Activated CD4-positive, CD25-positive, alpha-beta regulatory T cell (primary cell): Measurements from ENCODE around the gene MOK.

Source experiments
- DNase-seq, 4 experiments: peaks; one replicate each; lab custom pipeline; 2025; lab: John Stamatoyannopoulos, UW

The MOK gene

DNA sequence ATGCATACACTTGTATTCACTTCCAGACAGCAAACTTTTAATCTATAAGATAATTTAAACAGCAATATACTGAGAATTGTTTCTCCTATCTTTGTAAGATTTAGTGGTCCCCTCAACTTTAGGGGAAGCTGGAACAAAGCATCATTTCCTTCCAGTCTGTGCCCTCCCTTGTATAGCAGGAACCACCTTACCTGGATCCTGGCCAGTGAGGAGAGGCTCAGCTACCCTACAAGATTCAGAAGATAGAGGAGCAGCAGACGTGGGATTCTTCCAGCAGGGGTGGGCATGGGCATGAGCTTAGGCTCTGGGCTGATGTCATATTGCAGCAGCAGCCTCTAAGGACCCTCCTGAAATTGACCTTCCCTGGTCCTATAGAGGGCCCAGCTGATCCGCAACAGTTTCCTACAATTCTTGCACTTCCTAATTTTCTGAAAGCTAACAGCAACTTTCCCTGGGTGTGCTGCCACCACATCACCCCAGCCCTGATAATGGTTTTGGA lies 21.3 kb downstream of the MOK start:
- no peak for DNase-seq

DNA sequence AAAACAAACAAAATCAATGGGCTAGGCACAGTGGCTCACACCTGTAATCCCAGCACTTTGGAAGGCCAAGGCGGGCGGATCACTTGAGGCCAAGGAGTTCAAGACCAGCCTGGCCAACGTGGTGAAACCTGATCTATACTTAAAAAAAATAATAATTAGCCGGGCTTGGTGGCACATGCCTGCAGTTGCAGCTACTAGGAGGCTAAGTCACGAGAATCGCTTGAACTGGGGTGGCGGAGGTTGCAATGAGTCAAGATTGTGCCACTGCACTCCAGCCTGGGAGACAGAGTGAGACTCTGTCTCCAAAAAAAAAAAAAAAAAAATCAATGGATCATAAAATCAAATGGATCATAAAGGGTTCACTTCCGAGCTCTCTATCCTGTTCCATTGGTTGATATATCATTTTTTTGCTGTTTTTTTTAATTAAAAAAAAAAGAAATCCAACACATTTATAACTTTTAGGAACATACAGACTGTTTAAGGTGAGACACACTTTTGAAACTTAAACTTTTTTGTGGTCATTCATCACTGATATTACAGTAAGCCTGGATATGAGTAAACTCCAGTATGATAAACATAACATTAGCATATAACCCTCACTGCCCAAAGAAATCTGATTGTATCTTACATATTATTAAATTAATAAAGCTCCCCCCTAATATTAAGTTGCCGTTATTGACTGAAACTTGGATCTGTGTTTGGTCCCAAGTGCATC lies 22.1 kb downstream of the MOK start:
- DNase-seq, result no peak

DNA sequence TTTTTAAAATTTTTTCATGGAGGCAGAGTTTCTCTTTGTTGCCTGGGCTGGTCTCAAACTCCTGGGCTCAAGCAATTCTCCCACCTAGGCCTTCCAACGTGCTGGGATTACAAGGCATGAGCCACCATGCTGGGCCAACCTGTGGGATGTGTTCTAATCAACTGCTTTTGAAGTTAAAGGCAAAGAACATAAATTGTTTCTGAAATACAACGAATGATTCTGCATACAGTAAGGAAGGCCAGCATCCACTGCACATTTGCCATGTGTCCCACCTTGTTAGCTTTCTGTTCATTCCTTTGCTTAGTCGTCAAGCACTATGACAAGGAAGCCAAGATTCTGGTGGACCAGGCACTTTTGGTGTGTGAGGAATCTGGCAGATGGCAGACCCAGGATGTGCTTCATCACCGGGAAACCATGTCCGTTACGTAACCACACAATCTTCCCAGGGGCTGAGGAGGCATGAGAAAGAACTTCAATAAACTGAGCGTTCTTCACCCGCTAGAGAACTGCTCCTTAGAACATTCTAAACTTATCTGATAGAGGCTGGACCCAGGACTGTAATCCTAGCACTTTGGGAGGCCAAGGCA lies 24.5 kb downstream of the MOK start:
- no peak for DNase-seq

DNA sequence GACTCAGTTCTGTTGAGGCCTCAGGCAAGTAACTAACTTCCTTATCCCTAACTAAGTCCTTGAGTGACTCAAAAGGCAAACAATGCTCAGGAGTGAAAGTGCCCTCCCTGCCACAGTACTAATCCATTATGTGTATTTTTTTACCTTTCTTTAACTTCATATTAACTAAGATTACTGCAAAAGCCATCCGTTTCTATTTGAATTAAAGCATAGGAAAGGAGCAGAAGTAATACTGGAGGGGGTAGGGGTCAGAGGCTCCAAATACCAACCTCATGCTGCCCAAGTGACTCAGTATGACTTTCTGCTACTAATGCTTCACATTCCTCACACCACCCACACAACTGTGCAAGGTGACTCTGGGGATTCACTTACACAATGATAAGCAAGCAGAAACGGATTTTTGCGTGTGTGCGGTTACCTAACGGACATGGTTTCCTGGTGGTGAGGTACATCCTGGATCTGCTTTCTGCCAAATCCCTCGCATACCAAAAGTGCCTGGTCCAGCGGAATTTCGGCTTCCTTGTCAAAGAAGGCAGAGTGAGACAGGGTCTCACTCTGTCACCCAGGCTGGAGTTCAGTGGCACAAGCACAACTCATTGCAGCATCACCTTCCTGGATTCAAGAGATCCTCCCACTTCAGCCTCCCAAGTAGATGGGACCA lies 25.1 kb downstream of the MOK start:
- DNase-seq, result no peak

DNA sequence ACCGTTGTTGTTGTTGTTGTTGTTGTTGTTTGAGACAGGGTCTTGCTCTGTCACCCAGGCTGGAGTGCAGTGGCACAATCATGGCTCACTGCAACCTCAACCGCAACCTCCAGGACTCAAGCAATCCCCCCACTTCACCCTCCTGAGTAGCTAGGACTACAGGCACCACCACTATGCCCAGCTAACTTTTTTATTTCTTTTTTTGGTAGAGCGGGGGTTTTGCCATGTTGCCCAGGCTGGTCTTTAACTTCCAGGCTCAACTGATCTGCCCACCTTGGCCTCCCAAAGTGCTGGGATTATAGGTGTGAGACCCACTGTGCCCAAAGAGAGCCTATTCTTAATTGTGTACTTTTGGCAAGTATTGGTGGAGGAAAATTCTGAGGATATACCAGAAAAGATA lies 25.7 kb downstream of the MOK start:
- no peak for DNase-seq

DNA sequence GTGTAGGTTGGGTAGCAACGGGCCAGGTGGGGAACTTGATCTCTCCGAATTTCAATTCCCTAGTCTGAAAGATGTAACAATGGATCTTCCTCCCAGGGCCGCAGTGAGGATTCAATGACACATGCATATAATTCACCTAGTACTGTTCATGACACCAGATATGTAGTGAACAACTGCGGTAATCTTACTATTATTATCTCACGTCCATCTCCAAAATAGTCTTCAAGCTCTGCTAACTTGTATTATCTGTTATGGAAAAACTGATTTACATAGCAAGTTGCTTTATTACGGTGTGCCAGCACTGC lies 26.4 kb downstream of the MOK start:
- DNase-seq, result no peak

DNA sequence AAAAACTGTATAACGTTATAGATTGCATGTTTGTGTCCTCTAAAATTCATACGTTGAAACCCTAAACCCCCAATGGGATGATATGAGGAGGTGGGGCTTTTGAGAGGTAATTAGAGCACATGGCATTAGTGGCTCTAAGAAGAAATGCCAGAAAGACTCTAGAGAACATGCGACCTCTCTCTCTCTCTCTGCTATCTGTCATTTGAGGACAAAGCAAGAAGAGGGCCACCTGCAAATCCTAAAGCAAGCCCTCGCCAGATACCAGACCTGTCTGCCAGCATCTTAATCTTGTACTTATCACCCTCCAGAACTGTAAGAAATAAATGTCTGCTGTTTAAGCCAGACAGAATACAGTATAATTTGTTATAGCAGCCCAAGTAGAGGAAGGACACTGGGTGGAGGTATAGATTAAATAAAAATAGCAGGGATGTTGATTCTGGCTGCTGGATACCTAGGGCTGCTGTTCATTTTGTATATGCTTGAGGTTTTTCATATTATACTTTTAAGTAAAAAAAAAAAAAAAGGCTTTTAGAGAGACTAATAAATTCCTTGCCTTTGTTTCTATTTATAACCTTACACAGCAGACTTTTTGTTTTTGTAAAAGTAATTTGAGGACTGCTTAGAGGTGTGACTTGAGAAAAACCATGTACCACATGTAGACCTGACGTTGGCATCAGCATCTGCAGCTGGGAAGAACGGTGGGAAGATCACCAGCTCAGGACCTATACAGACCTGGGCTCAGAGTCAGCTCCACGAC lies 26.9 kb downstream of the MOK start:
- DNase-seq, result no peak

DNA sequence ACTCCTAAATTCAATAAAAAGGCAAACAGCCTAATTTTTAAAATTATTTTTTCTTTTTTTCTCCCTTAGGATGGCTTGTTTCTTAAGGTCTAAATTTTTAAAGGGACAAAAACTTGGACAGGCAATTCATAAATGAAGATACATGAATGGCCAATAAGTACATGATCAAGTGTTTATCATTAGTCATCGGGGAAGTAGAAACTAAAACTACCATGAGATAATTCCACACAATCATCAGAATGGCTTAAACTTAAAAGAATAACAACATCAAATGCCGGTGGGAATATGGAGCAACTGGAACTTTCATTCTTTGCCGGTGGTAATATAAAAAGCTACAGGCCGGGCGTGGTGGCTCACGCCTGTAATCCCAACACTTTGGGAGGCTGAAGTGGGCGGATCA lies 29.1 kb downstream of the MOK start:
- DNase-seq, result no peak

DNA sequence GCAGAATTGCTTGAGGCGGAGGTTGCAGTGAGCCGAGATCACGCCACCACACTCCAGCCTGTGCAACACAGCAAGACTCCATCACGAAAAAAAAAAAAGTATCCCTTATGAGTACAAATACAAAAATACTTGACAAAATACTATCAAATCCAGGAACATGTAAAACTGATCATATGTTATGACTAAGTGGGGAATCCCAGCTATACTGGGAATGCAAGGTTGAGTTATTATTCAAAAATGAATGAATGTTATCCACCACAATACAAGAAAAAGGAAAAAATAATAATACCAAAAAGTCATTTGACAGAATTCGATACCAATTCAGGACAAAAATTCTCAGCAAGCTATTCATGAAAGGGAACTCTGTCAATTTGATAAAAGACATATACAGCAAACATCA lies 32.6 kb downstream of the MOK start:
- DNase-seq, result no peak

DNA sequence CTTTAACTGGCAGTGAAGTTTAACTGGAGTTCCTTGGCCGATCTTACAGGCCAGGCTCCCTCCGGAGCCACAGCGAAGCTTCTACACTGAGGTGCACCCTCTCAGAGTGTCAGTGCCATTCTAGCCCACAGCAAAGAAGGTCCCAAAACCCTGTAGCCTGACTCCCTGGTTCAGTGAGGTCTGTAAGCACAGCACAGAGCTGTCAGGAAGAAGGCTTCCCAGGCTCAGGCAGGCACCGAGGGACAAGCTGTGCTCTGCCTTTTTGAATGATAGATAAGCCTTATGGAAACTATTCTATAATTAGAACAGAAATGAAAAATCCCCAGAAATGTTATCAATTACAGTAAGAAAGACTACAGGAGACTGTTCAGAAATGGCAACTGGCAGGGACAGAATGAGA lies 40.2 kb downstream of the MOK start:
- DNase-seq, result no peak

DNA sequence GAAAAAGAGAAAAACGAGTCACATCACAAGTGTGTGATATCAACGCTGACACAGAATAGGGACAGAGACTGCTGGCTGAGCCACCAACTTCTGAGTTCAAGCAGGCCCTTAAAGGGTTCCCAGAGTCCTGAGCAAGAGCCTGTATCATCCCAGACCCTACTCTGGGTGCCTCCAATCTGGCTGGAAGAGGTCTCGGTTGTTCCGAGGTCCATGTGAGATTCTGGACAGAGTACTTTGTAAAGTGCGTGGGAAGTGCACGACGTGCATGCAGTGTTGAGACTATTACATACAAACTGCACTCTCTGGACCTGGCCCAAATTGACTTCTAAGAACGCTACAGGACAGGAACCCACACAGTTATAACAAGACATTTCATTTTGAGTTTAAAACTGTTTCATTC lies 40.6 kb downstream of the MOK start:
- no peak for DNase-seq

DNA sequence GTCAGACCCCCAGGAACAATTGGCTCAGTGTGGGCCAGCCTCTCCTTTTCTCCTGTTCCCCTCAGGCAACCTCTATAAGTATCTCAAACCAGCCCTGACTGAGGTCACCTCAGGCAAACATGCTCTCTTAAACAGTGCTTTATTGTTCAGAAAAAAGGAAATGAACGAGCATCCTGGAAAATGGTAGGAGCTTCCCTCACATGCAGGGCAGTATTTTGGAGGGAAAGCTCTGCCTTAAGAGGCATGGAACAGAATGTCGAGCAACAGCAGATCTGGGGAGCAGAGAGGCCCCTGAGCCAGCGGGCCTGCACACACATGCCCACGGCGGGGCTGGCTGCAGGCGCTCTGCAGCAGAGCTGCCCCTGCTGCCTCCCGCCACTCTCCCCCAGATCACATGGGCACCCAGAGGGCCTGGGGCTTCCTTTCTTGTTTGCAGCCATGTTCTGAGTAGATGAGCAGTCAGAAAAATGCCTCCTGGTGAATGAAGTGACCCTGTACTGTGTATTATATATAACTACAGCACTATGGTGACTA lies 42.0 kb downstream of the MOK start:
- no peak for DNase-seq

DNA sequence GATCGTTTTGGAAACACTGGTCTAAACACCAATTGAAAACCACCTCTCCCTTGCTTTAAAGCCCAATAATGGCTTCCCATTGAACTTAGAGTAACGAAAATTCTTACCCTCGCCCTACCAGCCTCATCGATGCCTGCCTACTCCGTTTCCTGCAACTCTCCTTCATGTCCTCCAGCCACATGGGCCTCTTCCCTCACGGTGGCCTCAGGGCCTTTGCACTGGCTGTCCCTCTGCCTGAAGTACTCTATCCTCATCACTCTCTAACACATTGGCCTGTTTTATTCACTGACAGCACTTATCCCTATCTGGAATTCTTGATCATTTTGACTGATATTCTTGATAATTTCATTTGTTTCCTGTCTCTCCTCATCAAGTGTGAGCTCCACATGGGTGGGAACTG lies 46.8 kb downstream of the MOK start:
- DNase-seq, result no peak

DNA sequence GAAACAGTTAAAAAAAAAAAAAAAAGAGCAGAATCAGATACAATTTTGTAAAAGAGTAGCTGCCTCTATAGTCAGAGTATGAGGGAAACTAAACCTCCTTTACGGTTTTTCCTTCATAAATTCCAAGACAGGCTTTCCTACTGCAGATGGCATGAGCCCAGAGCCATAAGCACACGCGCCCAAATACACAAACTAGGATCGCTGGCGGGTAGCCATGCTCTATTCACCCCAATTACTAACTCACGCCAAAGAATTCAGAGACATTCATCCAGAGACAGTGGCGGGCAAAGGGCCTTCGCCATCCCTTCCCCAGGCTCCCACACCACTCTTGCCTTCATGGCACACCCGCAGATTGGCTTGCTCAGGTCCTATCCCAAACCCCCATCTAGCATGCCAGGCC lies 48.2 kb downstream of the MOK start:
- DNase-seq, result no peak

DNA sequence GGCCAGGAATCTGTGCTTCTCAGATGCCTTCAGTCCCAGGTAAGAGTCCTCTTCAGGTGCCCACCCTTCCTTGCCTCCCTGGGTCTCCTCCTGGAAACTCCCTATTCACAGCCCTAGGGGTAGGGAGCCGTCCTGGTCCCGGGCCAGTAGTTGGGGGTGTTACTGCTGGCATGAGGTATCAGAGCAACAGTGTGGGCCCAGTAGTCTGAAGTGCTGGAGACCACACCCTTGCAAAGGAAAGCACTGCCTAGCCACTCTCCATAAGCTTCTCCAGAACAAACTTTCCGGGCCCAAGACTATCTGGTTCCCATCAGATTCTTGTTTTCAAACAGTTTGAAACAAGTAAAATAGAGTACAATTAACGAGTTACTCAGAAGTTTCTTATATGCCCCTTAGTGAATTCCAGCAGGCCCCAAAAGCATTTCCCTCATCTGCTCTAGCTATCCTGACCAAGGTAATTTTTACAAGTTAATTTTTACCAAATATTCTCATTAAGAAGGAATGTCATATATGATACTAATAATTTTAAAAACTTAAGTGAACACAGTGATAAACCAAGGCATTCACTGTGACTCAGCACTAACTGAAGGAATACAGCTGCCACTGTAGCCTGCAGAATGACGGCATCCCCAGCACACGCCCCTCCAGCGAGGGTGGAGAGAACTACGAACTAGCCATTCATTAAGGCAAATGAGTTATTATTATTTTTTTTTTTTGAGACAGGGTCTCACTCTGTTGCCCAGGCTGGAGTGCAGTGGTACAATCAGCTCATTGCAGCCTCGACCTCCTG lies 49.4 kb downstream of the MOK start:
- no peak for DNase-seq

DNA sequence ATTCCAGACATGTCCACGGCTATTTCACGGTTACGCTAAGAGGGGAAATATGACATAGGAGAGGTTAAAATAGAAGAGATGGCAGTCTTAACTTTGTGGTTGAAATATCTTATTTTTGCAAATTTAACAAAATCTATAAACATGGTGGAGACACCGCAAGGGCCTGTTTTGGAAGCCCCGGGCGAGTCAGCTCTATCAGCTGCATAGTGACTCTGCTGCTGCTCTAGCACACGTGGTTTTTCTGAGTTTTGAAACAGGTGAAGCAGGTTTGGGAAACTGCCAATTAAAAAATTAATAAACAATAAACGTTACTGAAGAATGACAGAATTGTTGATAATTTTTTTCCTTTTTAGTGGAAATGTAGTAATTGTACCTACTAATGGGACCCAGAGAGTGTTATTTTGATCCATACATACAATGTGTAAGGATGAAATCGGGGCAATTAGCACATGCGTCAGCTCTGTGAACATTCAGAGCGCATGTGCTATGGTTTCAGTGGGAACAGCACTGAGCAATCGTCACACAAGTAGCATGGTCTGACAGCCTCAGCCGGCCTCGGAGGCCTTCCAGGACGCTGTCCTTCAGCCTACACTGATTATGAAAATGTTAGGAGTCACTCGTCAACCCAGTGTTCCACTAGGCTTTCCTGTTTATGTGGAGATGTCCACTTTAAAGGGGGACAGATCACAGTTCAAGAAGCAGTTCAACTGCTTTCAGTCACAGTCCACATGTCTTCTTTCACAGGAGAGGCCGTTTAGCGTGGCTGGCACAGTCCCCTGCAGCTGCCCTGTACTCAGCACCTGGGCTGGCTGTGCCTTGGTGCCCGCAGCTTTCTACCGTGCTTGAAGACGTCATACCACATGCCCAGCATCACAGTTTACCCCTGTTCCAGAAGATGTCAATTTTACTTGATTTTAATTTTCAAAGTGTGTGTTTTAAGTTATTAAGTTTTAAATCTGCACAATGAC lies 51.8 kb downstream of the MOK start:
- DNase-seq, result no peak

DNA sequence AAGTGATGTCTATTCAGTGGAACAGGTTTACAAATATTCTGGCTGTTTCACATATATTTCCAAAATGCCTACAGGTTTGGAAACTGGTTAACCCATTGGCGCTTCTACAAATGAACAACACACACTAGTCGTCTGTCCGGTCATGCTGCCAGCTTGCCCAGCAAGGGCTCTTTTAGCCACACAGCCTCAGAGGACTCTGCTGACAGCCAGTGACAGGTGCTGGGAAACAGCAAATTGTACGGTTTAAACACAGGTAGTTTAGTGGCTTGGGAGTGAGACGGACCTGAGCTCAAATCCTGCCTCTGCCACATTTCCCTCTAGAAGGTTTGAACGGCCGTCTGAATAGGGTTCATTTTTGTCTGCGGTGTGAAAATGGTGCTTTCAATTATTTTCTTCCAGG lies 53.8 kb downstream of the MOK start:
- DNase-seq, result no peak

DNA sequence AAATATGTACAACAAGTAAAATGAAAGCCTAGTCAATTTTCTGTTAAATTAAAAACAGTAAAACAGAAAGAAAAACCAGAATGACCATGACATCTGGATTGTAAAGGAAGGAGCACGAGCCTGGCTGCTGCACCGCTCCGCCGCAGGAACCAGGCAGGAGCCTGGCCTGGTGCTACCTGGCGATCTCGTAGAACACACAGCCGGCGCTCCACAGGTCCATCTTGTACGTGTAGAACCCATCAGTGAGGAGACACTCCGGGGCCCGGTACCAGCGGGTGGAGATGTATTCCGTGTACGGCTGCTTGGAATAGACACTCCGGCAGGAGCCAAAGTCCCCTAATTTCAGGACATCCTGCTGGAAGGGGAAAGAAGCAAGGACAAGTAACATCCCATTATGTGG lies 54.3 kb downstream of the MOK start:
- no peak for DNase-seq

DNA sequence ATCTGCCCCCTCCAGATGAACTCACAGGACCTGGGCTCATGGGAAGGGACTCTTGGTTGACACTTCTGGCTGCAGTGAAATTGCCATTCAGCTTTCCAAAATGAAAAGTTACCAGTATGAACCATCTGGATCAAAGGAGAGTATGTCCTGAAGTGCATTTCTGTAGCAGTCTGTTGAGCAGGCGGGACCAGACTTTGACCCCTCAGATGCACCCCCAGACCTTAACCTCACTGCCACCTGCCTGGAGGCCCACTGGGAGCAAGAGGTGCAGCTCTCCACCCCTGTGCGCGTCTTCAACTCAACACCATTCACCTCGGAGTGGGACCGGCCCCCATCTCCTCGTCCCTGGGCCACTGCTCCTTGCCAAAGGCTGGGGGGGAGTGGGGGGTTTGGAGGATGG lies 55.0 kb downstream of the MOK start:
- no peak for DNase-seq

DNA sequence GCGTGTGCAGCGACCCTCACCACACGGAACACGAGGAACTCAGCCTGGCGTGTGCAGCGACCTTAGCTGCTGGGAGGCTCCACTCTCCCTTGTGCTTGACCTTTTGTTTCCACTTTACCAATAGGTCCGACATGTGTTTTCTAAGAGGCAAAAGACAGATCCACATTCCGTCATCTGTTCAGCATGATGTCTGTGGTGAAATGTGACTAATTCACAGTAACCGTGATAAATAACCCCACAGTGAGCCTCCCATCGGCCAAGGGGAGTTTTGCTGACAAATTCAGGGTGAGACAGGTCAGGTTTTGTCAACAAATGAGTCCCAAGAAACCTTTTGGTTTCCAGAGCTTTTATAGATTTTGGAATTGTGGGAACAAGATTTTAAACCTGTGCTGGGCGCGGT lies 55.9 kb downstream of the MOK start:
- DNase-seq, result no peak

DNA sequence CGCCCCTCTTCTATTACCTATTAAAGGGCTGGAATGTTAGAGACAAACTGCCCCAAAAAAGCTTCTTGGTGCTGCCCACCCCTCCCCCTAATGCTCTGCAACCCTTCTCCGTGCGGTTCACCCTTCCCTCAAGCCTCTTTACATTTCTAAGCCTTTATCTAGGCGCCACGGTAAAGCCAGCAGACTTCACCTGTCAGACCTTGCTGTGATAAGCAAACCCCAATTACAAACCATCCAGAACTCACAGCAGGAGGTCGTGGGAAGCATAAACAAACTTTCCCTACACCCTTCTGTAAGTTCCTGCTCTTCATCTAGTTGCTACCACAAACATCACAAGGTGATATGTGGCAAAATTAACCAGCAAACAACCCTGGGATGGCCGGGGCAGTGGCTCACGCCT lies 56.8 kb downstream of the MOK start:
- no peak for DNase-seq
